ENCODE measurements around the gene RNF168.
"Not testable (repeated sequence)": the region's sequence is repeated elsewhere in the genome, so short reads cannot be mapped to it uniquely, and the experiment has no call there.

The RNF168 gene

DNA sequence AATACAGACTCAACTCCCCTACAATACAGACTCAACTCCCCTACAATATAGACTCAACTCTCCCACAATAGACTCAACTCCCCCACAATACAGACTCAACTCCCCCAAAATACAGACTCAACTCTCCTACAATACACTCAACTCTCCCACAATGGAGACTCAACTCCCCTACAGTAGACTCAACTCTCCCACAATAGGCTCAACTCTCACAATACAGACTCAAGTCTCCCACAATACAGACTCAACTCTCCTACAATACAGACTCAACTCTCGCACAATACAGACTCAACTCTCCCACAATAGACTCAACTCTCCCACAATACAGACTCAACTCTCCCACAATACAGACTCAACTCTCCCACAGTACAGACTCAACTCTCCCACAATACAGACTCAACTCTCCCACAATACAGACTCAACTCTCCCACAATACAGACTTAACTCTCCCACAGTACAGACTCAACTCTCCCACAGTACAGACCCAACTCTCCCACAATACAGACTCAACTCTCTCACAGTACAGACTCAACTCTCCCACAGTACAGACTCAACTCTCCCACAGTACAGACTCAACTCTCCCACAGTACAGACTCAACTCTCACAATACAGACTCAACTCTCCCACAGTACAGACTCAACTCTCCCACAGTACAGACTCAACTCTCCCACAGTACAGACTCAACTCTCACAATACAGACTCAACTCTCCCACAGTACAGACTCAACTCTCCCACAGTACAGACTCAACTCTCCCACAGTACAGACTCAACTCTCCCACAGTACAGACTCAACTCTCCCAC is 40.7 kb downstream of the RNF168 start:
- not testable (repeated sequence) for DNase-seq

DNA sequence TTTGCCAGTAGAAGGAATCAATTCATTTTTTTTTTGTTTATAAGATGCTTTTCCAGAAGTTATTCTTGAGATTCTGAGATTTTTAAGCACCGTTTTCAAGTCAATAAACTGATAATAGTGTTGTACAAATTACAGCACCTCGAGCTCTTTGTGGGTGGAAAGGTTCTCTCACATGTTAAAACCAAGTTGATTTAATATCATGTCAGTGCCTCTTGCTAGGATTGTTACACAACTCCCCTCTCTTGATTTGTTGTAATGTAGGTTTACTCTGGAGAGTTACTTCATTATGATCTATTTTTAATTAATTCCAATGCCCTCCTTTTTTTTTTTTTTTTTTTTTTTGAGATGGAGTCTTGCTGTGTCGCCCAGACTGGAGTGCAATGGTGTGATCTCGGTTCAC is 45.5 kb downstream of the RNF168 start:
- no peak for DNase-seq

DNA sequence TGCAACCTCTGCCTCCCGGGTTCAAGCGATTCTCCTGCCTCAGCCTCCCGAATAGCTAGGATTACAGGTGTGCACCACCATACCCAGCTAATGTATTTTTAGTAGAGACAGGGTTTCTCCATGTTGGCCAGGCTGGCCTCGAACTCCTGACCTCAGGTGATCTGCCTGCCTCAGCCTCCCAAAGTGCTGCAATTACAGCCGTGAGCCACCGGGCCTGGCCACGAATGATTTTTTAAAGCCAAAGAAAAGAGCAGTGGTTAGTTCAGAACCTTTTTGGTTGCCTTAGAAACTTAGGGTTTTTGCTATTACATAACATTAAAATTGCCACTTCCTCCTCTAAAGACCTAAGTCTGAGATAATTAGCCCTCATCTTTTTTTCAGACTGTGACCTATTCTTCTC is 46.1 kb downstream of the RNF168 start:
- DNase-seq: not testable (repeated sequence)

DNA sequence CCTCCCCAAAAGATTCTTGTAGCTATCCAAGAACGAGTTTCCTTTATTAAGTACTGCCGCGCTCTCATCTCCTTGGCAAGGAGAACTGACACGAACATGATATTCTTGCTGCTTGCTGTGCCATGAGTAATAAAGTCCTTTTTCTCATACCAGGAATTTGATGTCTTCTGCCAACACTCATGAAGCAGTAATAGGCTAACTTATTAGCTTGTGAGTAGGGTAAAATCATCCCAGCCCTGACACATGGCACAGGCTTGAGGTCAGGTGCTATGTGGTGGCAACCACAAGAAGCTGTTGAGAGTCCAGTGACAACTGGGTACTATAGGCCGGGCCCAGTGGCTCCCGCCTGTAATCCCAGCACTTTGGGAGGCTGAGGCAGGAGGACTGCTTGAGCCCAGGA is 48.6 kb downstream of the RNF168 start:
- no peak for DNase-seq

DNA sequence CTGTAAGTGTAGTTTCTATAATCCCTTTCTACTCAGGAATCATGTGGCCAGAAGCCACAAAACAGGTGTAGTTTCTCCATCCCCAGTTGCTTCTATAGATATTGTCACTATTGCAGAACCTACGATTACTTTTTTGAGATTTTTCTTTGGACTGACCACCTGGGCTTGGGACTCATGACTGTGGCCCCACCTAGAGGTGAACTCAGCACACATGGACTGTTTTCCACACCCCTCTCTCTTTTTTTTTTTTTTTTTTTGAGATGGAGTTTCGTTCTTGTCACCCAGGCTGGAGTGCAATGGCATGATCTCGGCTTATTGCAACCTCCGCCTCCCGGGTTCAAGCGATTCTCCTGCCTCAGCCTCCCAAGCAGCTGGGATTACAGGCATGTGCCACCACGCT is 58.2 kb downstream of the RNF168 start:
- DNase-seq: not testable (repeated sequence)

DNA sequence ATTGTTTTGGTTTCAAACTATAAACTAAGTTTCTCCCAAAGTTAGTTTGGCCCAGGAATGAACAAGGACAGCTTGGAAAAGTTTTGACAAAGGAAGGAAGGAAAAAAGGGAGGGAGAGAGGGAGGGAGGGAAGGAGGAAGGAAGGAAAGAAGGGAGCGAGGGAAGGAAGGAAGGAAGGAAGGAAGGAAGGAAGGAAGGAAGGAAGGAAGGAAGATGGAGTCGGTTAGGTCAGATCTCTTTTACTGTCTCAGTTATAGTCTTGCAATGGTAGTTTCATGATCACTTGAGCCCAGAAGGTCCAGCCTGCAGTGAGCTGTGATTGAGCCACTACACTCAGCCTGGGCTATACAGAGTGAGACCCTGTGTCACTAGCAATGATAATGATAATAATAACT is 59.1 kb downstream of the RNF168 start:
- no peak for DNase-seq

DNA sequence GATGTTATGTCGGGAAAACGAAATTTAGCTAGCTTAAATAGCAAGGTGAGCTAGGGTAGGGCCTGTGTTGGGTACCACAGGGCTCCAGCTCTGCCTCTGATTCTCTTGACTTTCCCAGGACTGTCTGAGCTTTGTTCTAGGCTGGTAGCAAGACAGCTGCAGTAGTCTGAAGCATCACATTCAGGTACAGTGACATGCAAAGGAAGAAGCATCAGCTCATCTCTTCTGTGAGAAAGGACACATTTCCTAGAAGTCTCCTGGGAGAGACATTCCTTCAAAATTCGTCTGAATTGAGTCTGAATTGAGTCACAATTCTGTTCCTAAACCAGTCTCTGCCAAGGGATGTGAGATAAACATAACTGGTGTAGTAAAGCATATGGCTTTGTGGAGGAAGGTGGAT is 62.9 kb downstream of the RNF168 start:
- no peak for DNase-seq

DNA sequence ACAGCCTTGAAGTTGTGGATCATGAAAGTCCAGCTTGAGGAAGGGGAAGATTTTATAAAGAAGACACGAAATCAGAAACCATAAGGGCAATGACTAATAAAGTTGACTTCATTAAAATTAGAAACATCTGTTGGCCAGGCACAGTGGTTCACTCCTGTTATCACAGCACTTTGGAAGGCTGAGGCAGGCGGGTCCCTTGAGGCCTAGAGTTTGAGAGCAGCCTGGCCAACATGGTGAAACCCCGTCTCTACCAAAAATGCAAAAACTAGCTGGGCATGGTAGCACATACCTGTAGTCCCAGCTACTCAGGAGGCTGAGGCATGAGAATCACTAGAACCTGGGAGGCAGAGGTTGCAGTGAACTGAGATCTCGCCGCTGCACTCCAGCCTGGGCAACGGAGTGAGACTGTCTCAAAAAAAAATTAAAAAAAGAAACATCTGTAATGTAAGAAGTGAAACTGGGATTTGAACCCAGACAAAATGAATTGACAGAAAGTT is 63.5 kb downstream of the RNF168 start:
- no peak for DNase-seq

DNA sequence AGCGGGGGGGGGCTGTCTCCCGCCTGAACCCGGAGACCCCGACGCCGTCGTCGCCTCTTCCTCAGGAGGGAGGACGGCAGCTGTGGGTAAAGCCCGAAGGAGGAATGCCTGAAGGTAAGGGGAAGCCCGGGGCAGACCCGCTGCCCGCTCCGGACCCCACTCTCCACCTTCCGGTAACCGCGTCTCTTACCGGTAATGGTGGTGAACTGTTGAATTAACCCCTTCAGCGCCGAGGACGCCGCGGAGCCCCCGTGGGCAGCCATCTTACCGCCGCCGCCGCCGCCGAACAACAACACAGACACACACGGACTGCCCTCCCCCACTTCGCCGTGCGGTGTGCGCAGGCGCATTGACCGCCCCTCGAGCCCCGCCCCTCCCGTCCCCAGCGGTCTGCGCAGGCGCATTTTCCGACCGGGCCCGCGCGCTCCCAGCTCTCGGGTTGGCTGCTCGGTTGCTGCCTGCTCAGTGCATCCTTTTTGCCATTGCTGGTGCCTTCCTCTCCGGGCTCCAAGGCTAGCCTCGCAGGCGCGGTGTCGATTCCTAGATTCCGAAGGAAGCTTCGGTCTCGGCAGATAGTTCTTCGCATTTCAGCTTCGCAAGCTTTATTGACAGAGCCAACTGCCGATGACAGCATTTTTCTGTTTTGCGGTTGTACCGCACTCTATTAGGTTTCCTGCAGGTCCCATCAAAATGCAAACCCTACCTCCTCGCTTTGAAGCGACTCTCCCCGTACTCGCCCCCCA is 71.3 kb downstream of the RNF168 start, which contains the start of gene UBXN7:
TSS of gene UBXN7 (minus strand) at position 291 of the 743 bp plus-strand sequence. CDS start at position 263, 28 bp downstream.
- peak; percentile 96 for DNase-seq

DNA sequence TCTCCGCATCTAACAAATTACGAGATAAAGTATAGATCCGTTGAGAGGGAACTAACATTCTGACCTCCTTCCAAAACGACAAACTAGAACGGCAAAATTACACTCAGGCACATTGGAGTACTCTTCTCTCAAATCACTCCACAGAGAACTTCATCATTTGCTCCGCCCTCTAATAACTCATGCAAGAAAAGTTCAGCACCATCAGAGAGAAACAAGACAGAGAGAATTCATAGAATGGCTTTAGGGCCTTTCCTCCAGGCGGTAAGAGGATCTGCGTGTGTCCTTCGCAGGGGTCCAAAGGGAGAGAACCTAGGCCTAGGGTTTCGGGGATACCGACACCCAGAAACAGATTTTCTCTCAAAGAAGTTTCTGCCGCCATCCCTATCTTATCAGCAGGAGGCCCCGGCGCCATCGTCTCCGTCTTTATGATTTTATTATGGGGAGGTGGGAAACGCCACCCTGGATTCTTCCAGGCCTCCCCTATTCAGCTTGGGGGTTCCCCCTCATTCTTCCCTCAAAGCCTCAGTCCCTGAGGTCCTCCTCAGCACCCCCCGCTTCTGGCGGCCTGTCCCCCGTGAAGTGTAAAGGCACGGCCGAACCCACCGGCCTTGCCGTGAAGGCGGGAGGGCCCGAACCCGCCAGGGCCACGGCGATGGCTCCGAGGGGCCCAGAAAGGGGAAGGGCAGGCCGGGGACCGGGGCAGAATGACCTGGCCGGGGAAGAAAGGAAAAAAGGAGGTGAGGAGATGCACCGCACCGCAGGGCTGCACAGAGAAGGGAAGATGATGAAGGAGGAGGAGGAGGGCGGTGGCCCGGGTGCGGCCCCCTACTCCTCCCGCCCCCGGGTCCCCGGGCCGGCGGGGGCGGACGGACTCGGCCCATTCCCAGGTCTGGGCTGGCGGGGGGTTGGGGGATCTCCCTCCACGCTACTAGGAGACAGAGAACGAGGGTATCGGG is 72.1 kb downstream of the RNF168 start:
- peak; percentile 20 for DNase-seq

DNA sequence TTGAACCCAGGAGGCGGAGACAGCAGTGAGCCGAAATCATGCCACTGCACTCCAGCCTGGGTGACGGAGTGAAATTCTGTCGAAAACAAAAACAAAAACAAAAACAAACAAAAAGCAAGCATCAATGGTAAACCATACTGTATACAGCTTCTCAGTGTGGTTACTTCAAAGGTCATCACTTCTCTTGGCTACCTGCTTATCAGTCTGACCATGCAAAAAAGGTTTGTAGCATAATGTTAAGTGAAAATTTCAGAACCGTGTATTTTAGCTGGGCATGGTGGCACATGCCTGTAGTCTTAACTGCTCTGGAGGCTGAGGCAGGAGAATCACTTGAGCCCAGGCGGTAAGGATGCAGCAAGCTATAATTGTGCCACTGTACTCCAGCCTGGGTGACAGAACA is 75.5 kb downstream of the RNF168 start:
- DNase-seq: no peak

DNA sequence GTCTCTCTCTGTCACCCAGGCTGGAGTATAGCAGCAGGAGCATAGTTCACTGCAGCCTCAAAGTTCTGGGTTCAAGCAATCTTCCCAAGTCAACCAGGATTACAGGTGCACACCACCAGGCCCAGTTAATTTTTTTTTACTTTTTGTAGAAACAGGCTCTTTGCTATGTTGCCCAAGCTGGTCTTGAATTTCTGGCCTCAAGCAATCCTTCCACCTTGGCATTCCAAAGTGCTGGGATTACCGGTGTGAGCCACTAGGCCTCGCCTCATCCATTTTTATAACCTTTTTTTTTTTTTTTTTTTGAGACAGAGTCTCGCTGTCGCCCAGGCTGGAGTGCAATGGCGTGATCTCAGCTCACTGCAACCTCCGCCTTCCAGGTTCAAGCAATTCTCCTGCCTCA is 79.1 kb downstream of the RNF168 start:
- not testable (repeated sequence) for DNase-seq

DNA sequence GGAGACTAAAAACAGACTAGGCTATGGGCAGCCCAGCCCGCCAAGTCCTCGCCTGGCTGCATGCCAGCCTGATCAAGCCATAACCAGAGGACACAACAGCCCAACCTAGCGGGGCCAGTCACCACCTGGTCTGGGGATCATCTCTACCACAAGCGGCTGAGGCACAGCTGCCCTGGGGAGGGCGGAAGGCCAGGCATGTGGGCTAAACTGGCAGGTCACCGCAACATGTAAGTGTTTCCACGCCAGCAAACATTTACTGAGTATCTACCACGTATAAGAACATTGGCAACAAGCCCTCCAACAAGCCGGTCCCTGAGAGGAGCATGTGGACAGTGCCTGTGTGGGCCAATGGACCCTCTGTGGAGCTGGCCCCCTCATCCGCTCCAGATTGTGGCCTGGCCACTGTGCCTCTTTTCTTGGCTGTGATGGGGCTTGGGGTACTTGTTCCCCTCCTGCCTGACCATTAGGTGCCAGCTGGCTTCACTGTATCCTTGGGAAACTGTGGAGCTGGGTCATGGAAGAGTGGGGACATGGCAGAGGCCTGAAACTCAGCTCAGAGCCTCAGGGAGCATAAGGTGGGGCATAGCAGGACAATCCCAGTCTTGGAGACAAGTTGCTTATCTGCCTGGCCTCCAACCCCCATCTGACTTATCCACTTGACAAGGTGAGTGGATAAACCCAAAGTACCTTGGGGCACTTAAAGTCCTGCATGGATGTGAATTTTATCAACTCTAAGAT is 80.4 kb downstream of the RNF168 start:
- no peak for DNase-seq

DNA sequence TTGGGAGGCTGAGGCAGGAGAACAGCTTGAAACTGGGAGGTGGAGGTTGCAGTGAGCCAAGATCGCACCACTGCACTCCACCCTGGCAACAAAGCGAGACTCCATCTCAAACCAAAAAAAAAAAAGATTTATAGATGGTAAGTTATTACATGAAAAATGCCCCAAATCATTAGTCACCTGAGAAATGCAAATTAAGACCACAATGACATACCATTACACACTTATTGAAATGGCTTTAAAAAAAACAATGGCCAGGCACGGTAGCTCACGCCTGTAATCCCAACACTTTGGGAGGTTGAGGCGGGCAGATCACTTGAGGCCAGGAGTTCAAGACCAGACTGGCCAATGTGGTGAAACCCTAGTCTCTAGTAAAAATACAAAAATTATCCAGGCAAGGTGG is 81.9 kb downstream of the RNF168 start:
- not testable (repeated sequence) for DNase-seq

DNA sequence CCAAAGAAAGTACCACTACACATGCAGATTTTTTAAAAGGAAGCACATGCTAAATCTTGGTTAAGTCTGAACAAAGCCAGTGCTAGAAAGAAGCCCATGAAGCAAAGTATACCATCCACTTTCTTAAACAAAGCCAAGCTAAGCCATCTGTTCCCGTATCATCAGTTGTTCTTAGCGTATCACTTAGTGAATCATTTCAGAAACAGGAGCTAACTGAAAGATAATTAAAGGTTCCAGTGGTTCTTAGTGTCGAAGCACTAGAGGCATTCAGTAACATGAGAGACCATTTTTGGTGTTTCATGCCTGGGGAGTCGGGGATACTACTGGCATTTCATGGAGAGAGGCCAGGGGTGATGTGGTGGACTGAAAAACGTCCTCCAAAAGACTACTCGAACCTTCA is 84.2 kb downstream of the RNF168 start:
- DNase-seq: no peak

Measured in activated gamma-delta T cell (primary cell).